Esophagus muscularis mucosa (tissue), 4 donors: ENCODE data around the gene ZRANB1. TPM values are rescaled to one million over a fixed set of nuclear protein-coding genes. Genes with fewer than 3 reads are reported as not detected.
A peak's percentile ranks its signal among the peaks of the same experiment; 100 is the strongest.

Source experiments
- DNase-seq: peaks from one replicate; pipeline ENCODE4 v3.0.0-alpha.2; 2017; ENCODE audit errors: extremely low spot score
- H3K27ac ChIP-seq, 4 donors: fragments of 200-600 bp; sonication (generic); replicated peaks in 1 of 4; 1 replicate in 3 of 4; 2 replicates in 1 of 4; pipeline ENCODE4 v1.5.1; 2016 to 2019; ENCODE audit warnings: mild to moderate bottlenecking in 1 of 4
- H3K27me3 ChIP-seq, 4 donors: fragments of 200-600 bp; sonication (generic); one replicate each; pipeline versions ENCODE4 v1.5.1 to v1.6.0; 2016 to 2019
- H3K36me3 ChIP-seq, 4 donors: fragments of 200-600 bp; sonication (generic); one replicate each; pipeline ENCODE4 v1.5.1; 2016 to 2019
- H3K4me1 ChIP-seq, 4 donors: fragments of 200-600 bp; sonication (generic); one replicate each; pipeline ENCODE4 v1.5.1; 2016 to 2019
- H3K4me3 ChIP-seq, 4 donors: fragments of 200-600 bp; sonication (generic); 1 replicate in 2 of 4; 2 replicates in 2 of 4; pipeline ENCODE4 v1.5.1; 2016 to 2019; ENCODE audit warnings: mild to moderate bottlenecking in 4 of 4, moderate library complexity in 1 of 4
- H3K9me3 ChIP-seq, 4 donors: fragments of 200-600 bp; sonication (generic); 1 replicate in 3 of 4; 2 replicates in 1 of 4; pipeline ENCODE4 v1.5.1; 2016 to 2019
- CTCF ChIP-seq, 3 experiments: fragments of 200-600 bp in 2 of 3; fragments of 450-650 bp in 1 of 3; sonication (generic) in 2 of 3; IDR thresholded peaks; one replicate each; pipeline ENCODE4 v1.5.1; 2017 to 2019; ENCODE audit warnings: antibody characterized with exemption in 3 of 3, mild to moderate bottlenecking in 2 of 3, moderate library complexity in 1 of 3
- EP300 ChIP-seq: sonication (generic); formaldehyde crosslinking; IDR thresholded peaks from one replicate; pipeline ENCODE4 v1.6.1; 2017; ENCODE audit warnings: antibody characterized with exemption
- POLR2A ChIP-seq: fragments of 450-650 bp; IDR thresholded peaks from one replicate; pipeline ENCODE4 v1.6.1; 2017; ENCODE audit warnings: antibody characterized with exemption, moderate library complexity, mild to moderate bottlenecking, low read depth
- POLR2AphosphoS5 ChIP-seq, 2 donors: sonication (generic); formaldehyde crosslinking; IDR thresholded peaks; one replicate each; pipeline ENCODE4 v1.6.1; 2017; ENCODE audit warnings: antibody characterized with exemption in 2 of 2
- WGBS: methylation state at CpG from one replicate; pipeline ENCODE4 v1.1.5; 2018; 5-methylcytosine and 5-hydroxymethylcytosine counted together
- intact Hi-C: fragments of 100-400 bp; cut with DNase I; formaldehyde crosslinking; loops from one replicate; pipeline ENCODE4 v1.15.1; 2023
- total RNA-seq, 4 donors: library from RNA; depleted of rRNA; stranded (reverse); fragments of >200 nt; gene quantifications; one replicate each; pipeline versions ENCODE4 v1.1.0 to v1.2.1, GENCODE V29; 2016

Gene ZRANB1
- total RNA-seq, 4 donors from 2014 or later = 30.7 to 42.9 (median 34.8) TPM

- peaks cover 44 to 60% (median 55%) of the 10 kb centered on the region in 4 donors for H3K4me1 ChIP-seq
- WGBS = 82% methylated on average over 3 of the region's 3 CpGs
- H3K4me3 ChIP-seq = peak overlapping the region in 2 of 4 donors; percentile 94 to 98
- peaks cover 0 to 9% (median 8%) of the 10 kb centered on the region in 4 donors for H3K36me3 ChIP-seq
- DNase-seq = no peak
- intact Hi-C loops = loop anchor here (5.0 to 10.0 kb wide), 3 partner anchors 117 to 236 kb away; partner anchors contain the start of gene ABRAXAS2
- TF ChIP-seq POLR2AphosphoS5 (IDR thresholded peaks at IDR 0.05) (no peak), CTCF (IDR thresholded peaks at IDR 0.05) (no peak), POLR2A (no peak), EP300 (no peak)
- no peaks in the 10 kb centered on the region for H3K27me3 ChIP-seq
- peak overlapping the region; percentile 98 to 100 (median 98) for H3K27ac ChIP-seq
- H3K9me3 ChIP-seq = no peaks in the 10 kb centered on the region
Observed at GRCh38 chr10:124918906-124919305, 23.0 kb upstream of the ZRANB1 start.

- H3K9me3 ChIP-seq = no peaks in the 10 kb centered on the region
- no peak for TF ChIP-seq CTCF (IDR thresholded peaks at IDR 0.05)
- TF ChIP-seq POLR2AphosphoS5 (IDR thresholded peaks at IDR 0.05) = no peak
- TF ChIP-seq EP300 = no peak
- no peak for TF ChIP-seq POLR2A
- H3K27ac ChIP-seq = no peak overlapping the region
- H3K27me3 ChIP-seq = no peaks in the 10 kb centered on the region
- intact Hi-C loops = no loop called here
- H3K36me3 ChIP-seq = peaks cover 0 to 9% (median 8%) of the 10 kb centered on the region in 4 donors
- peaks cover 50 to 68% (median 62%) of the 10 kb centered on the region in 4 donors for H3K4me1 ChIP-seq
- DNase-seq = no peak
- 63% methylated on average over 1 of the region's 1 CpG for WGBS
- no peak overlapping the region for H3K4me3 ChIP-seq
Observed at GRCh38 chr10:124921261-124921660, 20.7 kb upstream of the ZRANB1 start.

- Histone ChIP-seq H3K36me3 (peaks cover 0 to 20% (median 11%) of the 10 kb centered on the region in 4 donors), H3K9me3 (no peaks in the 10 kb centered on the region), H3K4me3 (no peak overlapping the region), H3K27ac (peak overlapping the region in 1 of 4 donors; percentile 10), H3K27me3 (no peaks in the 10 kb centered on the region), H3K4me1 (peaks cover 44 to 69% (median 60%) of the 10 kb centered on the region in 4 donors)
- TF ChIP-seq POLR2A = no peak
- no peak for TF ChIP-seq EP300
- TF ChIP-seq CTCF (IDR thresholded peaks at IDR 0.05) = no peak
- TF ChIP-seq POLR2AphosphoS5 (IDR thresholded peaks at IDR 0.05) = no peak
- WGBS = 92% methylated on average over 5 of the region's 5 CpGs
- intact Hi-C loops = no loop called here
- no peak for DNase-seq
Observed at GRCh38 chr10:124923684-124924083, 18.2 kb upstream of the ZRANB1 start.

- intact Hi-C loops = no loop called here
- TF ChIP-seq CTCF (IDR thresholded peaks at IDR 0.05) (no peak), EP300 (no peak), POLR2AphosphoS5 (IDR thresholded peaks at IDR 0.05) (no peak), POLR2A (no peak)
- H3K4me1 ChIP-seq = peaks cover 19 to 42% (median 37%) of the 10 kb centered on the region in 4 donors
- peaks cover 0 to 20% (median 11%) of the 10 kb centered on the region in 4 donors for H3K36me3 ChIP-seq
- 87% methylated on average over 5 of the region's 5 CpGs for WGBS
- no peak overlapping the region for H3K27ac ChIP-seq
- no peak overlapping the region for H3K4me3 ChIP-seq
- H3K27me3 ChIP-seq = no peaks in the 10 kb centered on the region
- no peaks in the 10 kb centered on the region for H3K9me3 ChIP-seq
- no peak for DNase-seq
Observed at GRCh38 chr10:124926548-124926947, 15.4 kb upstream of the ZRANB1 start.

GRCh38 chr10:124928087-124928486 lies 13.8 kb upstream of the ZRANB1 start:
- WGBS = 87% methylated on average over 7 of the region's 7 CpGs
- Histone ChIP-seq H3K27ac (no peak overlapping the region), H3K27me3 (no peaks in the 10 kb centered on the region), H3K9me3 (no peaks in the 10 kb centered on the region), H3K4me1 (peaks cover 11 to 31% (median 29%) of the 10 kb centered on the region in 4 donors), H3K36me3 (peaks cover 0 to 13% (median 7%) of the 10 kb centered on the region in 4 donors), H3K4me3 (no peak overlapping the region)
- DNase-seq = no peak
- no peak for TF ChIP-seq POLR2AphosphoS5 (IDR thresholded peaks at IDR 0.05)
- TF ChIP-seq POLR2A = no peak
- no peak for TF ChIP-seq EP300
- intact Hi-C loops = no loop called here
